HepG2 (cell line): ENCODE data around the gene SLX9. TPM values are rescaled to one million over a fixed set of nuclear protein-coding genes. Genes with fewer than 3 reads are reported as not detected.

Experiments used
- CREBL2 ChIP-seq: sonication (generic); formaldehyde crosslinking; IDR thresholded peaks from 2 replicates; pipeline ENCODE4 v1.8.1; 2023; ENCODE audit warnings: missing genetic modification reagents, mild to moderate bottlenecking, borderline replicate concordance
- GFI1 ChIP-seq: sonication (generic); formaldehyde crosslinking; IDR thresholded peaks from 2 replicates; pipeline ENCODE4 v1.5.0; 2020; ENCODE audit warnings: missing genetic modification reagents, mild to moderate bottlenecking, borderline replicate concordance
- HOMEZ ChIP-seq: IDR thresholded peaks from 2 replicates; pipeline ENCODE4 v1.6.1; 2016; ENCODE audit warnings: low read depth
- JDP2 ChIP-seq: sonication (generic); formaldehyde crosslinking; IDR thresholded peaks from 2 replicates; pipeline ENCODE4 v1.8.1; 2022; ENCODE audit warnings: missing genetic modification reagents, borderline replicate concordance
- KAT2B ChIP-seq: fragments of 150-350 bp; IDR thresholded peaks from 2 replicates; pipeline ENCODE4 v1.6.1; 2014; ENCODE audit warnings: low read depth, low read length, borderline replicate concordance
- KDM1A ChIP-seq: IDR thresholded peaks from 2 replicates; pipeline ENCODE4 v1.6.1; 2016; ENCODE audit warnings: missing compliant biosample characterization
- MXD3 ChIP-seq: IDR thresholded peaks from 2 replicates; pipeline ENCODE4 v1.6.1; 2016; ENCODE audit warnings: mild to moderate bottlenecking, missing biosample characterization, missing genetic modification reagents
- NFE2L1 ChIP-seq: sonication (generic); formaldehyde crosslinking; IDR thresholded peaks from 2 replicates; pipeline ENCODE4 v1.4.0; 2020; ENCODE audit warnings: missing genetic modification reagents, mild to moderate bottlenecking, borderline replicate concordance
- POGZ ChIP-seq: sonication (generic); formaldehyde crosslinking; IDR thresholded peaks from 2 replicates; pipeline ENCODE4 v1.4.0; 2020; ENCODE audit warnings: mild to moderate bottlenecking, missing genetic modification reagents
- ZNF34 ChIP-seq: sonication (generic); formaldehyde crosslinking; IDR thresholded peaks from 2 replicates; pipeline ENCODE4 v1.4.0; 2020; ENCODE audit warnings: mild to moderate bottlenecking, missing genetic modification reagents, borderline replicate concordance
- ZNF460 ChIP-seq: sonication (generic); formaldehyde crosslinking; IDR thresholded peaks from 2 replicates; pipeline ENCODE4 v1.5.1; 2020; ENCODE audit warnings: missing genetic modification reagents, mild to moderate bottlenecking, borderline replicate concordance
- ZNF468 ChIP-seq: sonication (generic); formaldehyde crosslinking; IDR thresholded peaks from 2 replicates; pipeline ENCODE4 v1.8.0; 2022; ENCODE audit warnings: mild to moderate bottlenecking, moderate library complexity, missing genetic modification reagents
- ZNF543 ChIP-seq: sonication (generic); formaldehyde crosslinking; IDR thresholded peaks from 2 replicates; pipeline ENCODE4 v1.4.0; 2020; ENCODE audit warnings: mild to moderate bottlenecking, missing genetic modification reagents
- ZNF792 ChIP-seq: IDR thresholded peaks from 2 replicates; pipeline ENCODE4 v1.6.1; 2016
- polyA plus RNA-seq, 8 experiments: library from polyadenylated mRNA; depleted of rRNA in 3 of 8; stranded (reverse) in 7 of 8; unstranded in 1 of 8; fragments of >200 nt; fragmentation: Illumina TruSeq in 4 of 8; extraction: Trizol in 4 of 8; gene quantifications; 2 replicates each; pipeline versions ENCODE4 v1.2.1 to v1.2.3, GENCODE V29; 2011 to 2016; ENCODE audit warnings: low read depth in 4 of 8, missing spikeins in 1 of 8, mixed read lengths in 1 of 8; ENCODE audit not compliant: insufficient read depth in 1 of 8
- total RNA-seq, 5 experiments: library from RNA; depleted of rRNA; stranded (reverse); fragments of >200 nt; fragmentation: Illumina TruSeq; extraction: Trizol; gene quantifications; 2 replicates each; pipeline ENCODE4 v1.2.3, GENCODE V29; 2016; ENCODE audit warnings: low read depth in 1 of 5
- TF ChIP-seq, protein P1 (sequence below): sonication (generic); formaldehyde crosslinking; IDR thresholded peaks from 2 replicates; pipeline ENCODE4 v1.8.0; 2022; ENCODE audit warnings: missing genetic modification reagents, mild to moderate bottlenecking, borderline replicate concordance
- TF ChIP-seq, protein P2 (sequence below): sonication (generic); formaldehyde crosslinking; IDR thresholded peaks from 2 replicates; pipeline ENCODE4 v1.4.0; 2020; ENCODE audit warnings: mild to moderate bottlenecking, missing genetic modification reagents
- TF ChIP-seq, protein P3 (sequence below), 2 experiments: sonication (generic) in 1 of 2; formaldehyde crosslinking in 1 of 2; IDR thresholded peaks; 2 replicates each; pipeline versions ENCODE4 v1.6.1 to v1.9.0; 2014 to 2022; ENCODE audit warnings: antibody characterized with exemption in 1 of 2, borderline replicate concordance in 1 of 2, inconsistent platforms in 1 of 2, low read depth in 1 of 2, missing genetic modification reagents in 1 of 2

The SLX9 gene
- total and polyA plus RNA-seq, 2 of the 13 experiments (the other 11 are each of a cell fraction or from before 2014, with no cell fraction given): 21.0 to 47.1 TPM

- TF ChIP-seq KDM1A (CRISPR knock-in tag): no peak
- TF ChIP-seq, protein P1, sequence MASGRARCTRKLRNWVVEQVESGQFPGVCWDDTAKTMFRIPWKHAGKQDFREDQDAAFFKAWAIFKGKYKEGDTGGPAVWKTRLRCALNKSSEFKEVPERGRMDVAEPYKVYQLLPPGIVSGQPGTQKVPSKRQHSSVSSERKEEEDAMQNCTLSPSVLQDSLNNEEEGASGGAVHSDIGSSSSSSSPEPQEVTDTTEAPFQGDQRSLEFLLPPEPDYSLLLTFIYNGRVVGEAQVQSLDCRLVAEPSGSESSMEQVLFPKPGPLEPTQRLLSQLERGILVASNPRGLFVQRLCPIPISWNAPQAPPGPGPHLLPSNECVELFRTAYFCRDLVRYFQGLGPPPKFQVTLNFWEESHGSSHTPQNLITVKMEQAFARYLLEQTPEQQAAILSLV: no peak
- no peak for TF ChIP-seq CREBL2
- TF ChIP-seq KAT2B: no peak
- TF ChIP-seq, protein P2, sequence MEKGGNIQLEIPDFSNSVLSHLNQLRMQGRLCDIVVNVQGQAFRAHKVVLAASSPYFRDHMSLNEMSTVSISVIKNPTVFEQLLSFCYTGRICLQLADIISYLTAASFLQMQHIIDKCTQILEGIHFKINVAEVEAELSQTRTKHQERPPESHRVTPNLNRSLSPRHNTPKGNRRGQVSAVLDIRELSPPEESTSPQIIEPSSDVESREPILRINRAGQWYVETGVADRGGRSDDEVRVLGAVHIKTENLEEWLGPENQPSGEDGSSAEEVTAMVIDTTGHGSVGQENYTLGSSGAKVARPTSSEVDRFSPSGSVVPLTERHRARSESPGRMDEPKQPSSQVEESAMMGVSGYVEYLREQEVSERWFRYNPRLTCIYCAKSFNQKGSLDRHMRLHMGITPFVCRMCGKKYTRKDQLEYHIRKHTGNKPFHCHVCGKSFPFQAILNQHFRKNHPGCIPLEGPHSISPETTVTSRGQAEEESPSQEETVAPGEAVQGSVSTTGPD (CRISPR knock-in tag): no peak
- no peak for TF ChIP-seq JDP2 (CRISPR knock-in tag)
- no peak for TF ChIP-seq NFE2L1 (CRISPR knock-in tag)
- no peak for TF ChIP-seq GFI1 (CRISPR knock-in tag)
- TF ChIP-seq, protein P3, sequence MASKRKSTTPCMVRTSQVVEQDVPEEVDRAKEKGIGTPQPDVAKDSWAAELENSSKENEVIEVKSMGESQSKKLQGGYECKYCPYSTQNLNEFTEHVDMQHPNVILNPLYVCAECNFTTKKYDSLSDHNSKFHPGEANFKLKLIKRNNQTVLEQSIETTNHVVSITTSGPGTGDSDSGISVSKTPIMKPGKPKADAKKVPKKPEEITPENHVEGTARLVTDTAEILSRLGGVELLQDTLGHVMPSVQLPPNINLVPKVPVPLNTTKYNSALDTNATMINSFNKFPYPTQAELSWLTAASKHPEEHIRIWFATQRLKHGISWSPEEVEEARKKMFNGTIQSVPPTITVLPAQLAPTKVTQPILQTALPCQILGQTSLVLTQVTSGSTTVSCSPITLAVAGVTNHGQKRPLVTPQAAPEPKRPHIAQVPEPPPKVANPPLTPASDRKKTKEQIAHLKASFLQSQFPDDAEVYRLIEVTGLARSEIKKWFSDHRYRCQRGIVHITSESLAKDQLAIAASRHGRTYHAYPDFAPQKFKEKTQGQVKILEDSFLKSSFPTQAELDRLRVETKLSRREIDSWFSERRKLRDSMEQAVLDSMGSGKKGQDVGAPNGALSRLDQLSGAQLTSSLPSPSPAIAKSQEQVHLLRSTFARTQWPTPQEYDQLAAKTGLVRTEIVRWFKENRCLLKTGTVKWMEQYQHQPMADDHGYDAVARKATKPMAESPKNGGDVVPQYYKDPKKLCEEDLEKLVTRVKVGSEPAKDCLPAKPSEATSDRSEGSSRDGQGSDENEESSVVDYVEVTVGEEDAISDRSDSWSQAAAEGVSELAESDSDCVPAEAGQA (IDR thresholded peaks at IDR 0.05; ENCODE audit: low read depth): no peak
- TF ChIP-seq, protein P3 (CRISPR knock-in tag; IDR thresholded peaks at IDR 0.05; ENCODE audit: borderline replicate concordance): no peak
- no peak for TF ChIP-seq MXD3 (CRISPR knock-in tag)
- TF ChIP-seq HOMEZ: no peak
- TF ChIP-seq ZNF468 (CRISPR knock-in tag): no peak
- no peak for TF ChIP-seq ZNF543 (CRISPR knock-in tag)
- no peak for TF ChIP-seq ZNF792
- no peak for TF ChIP-seq ZNF34
- no peak; the same call in 1 of the 2 replicates for TF ChIP-seq POGZ (CRISPR knock-in tag)
- no peak for TF ChIP-seq ZNF460
These were observed 44.6 kb downstream of the SLX9 start (continued) for GRCh38 chr21:44984428-44984791.
